Heart left ventricle (tissue), 16 donors: ENCODE results near the gene THBS4. TPM values are rescaled to one million over a fixed set of nuclear protein-coding genes. Genes with fewer than 3 reads are reported as not detected.

Experiments used
- ATAC-seq, 4 donors: fragments of 200-7000 bp; cut with Tn5 transposase; one replicate each; pipeline ENCODE4 v1.9.1; 2020 to 2022; ENCODE audit warnings: moderate library complexity in 4 of 4, mild to moderate bottlenecking in 3 of 4, moderate number of reproducible peaks in 1 of 4
- DNase-seq, 5 donors: peaks; one replicate each; pipeline ENCODE4 v3.0.0-alpha.2; 2020
- H3K27ac ChIP-seq, 12 donors: fragments of 200-600 bp; sonication (generic) in 4 of 12; one replicate each; pipeline versions ENCODE4 v1.5.0 to v1.8.0; 2016 to 2022; ENCODE audit warnings: mild to moderate bottlenecking in 2 of 12
- H3K27me3 ChIP-seq, 9 donors: fragments of 200-600 bp; sonication (generic) in 2 of 9; one replicate each; pipeline versions ENCODE4 v1.5.1 to v1.8.0; 2016 to 2022; ENCODE audit warnings: mild to moderate bottlenecking in 3 of 9
- H3K36me3 ChIP-seq, 9 donors: fragments of 200-600 bp; sonication (generic) in 2 of 9; one replicate each; pipeline versions ENCODE4 v1.5.0 to v1.8.0; 2018 to 2022; ENCODE audit warnings: mild to moderate bottlenecking in 2 of 9
- H3K4me1 ChIP-seq, 12 donors: fragments of 200-600 bp; sonication (generic) in 4 of 12; one replicate each; pipeline versions ENCODE4 v1.5.0 to v1.8.0; 2016 to 2022; ENCODE audit warnings: mild to moderate bottlenecking in 3 of 12
- H3K4me3 ChIP-seq, 12 donors: fragments of 200-600 bp; sonication (generic) in 4 of 12; one replicate each; pipeline versions ENCODE4 v1.5.0 to v1.8.0; 2017 to 2022; ENCODE audit warnings: mild to moderate bottlenecking in 9 of 12, moderate library complexity in 4 of 12
- H3K9me3 ChIP-seq, 12 donors: fragments of 200-600 bp; sonication (generic) in 4 of 12; one replicate each; pipeline versions ENCODE4 v1.5.0 to v1.8.0; 2016 to 2022; ENCODE audit warnings: mild to moderate bottlenecking in 1 of 12
- POLR2A ChIP-seq, 2 donors: fragments of 450-650 bp; IDR thresholded peaks; one replicate each; pipeline ENCODE4 v1.6.1; 2017; ENCODE audit warnings: antibody characterized with exemption in 2 of 2, mild to moderate bottlenecking in 2 of 2, moderate library complexity in 2 of 2
- WGBS, 4 donors: extraction: QIAGEN DNeasy Blood & Tissue Kit in 2 of 4; methylation state at CpG; one replicate each; pipeline versions ENCODE4 v1.1.5 to v1.1.7; 2013 to 2018; 5-methylcytosine and 5-hydroxymethylcytosine counted together
- intact Hi-C, 10 donors: fragments of 100-400 bp; cut with DNase I; formaldehyde crosslinking; loops; one replicate each; pipeline versions ENCODE4 v1.11.1 to v1.14.2; 2022
- polyA plus RNA-seq, 2 donors: library from polyadenylated mRNA; stranded (reverse); fragments of 200-250 nt; gene quantifications; one replicate each; pipeline ENCODE4 v1.2.3, GENCODE V29; 2013
- total RNA-seq, 9 donors: library from RNA; depleted of rRNA in 2 of 9; stranded (reverse); fragments of >200 nt in 2 of 9; fragmentation: NEBNext Ultra II Directional in 3 of 9; extraction: Animal tissue kit (Norgen Biotek cat#: 25700) in 3 of 9; gene quantifications; one replicate each; pipeline versions ENCODE4 v1.1.0 to v1.2.4, GENCODE V29; 2016 to 2023
- TF ChIP-seq, protein P1 (sequence below), 12 donors: fragments of 200-600 bp; sonication (generic) in 4 of 12; IDR thresholded peaks; one replicate each; pipeline versions ENCODE4 v1.5.0 to v1.8.0; 2018 to 2022; ENCODE audit warnings: antibody characterized with exemption in 12 of 12, mild to moderate bottlenecking in 5 of 12
- donor health status: ischemic (EF 13 %, LVEDD 7.1; RV severe dilation, severe dysfunction).
- donor health status: healthy with polysubstance abuse.
- donor health status: DM: no; HTN: yes; CAD: no.
- donor health status: DM: no; HTN: no; CAD: no.
- donor health status: ischemic (EF 25% LVEDD 6.9; RV normal size, moderate dysfunction).
- donor health status: ischemic (EF 25% LVEDD 5.7; RV mildly dilated, moderate dysfunction).
- donor health status: healthy.
- donor health status: DM: yes; HTN: yes; CAD: no.
- donor health status: ischemic (EF 35%, LVEDD 5.7; RV mildly dilated, moderate dysfunction).
- donor health status: nonischemic (EF 11% LVEDD 7.7; RV severe dilation, severe dysfunction).
- donor health status: DM: yes; HTN: yes; CAD: no.
- donor health status: PGD.
- donor health status: ischemic (EF 29% LVEDD 5.4; RV normal size, mild dysfunction).
- donor health status: nonischemic (EF 23%, LVEDD 6.1; RV moderate dilation, normal function).

Gene THBS4
- total and polyA plus RNA-seq, 11 donors, result 38.6 to 266 (median 73.9) TPM

DNA sequence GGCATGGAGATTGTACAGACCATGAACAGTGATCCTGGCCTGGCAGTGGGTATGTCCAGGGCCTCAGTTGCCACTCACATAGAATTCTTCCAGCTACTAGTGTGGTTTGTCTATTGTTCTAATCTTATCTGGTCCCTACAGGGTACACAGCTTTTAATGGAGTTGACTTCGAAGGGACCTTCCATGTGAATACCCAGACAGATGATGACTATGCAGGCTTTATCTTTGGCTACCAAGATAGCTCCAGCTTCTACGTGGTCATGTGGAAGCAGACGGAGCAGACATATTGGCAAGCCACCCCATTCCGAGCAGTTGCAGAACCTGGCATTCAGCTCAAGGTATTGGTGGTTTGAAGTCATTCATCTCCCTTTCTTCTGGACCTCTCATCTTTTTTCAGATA lies 43.8 kb downstream of the THBS4 start:
- DNase-seq (no peak), ATAC-seq (no peak)
- H3K9me3 ChIP-seq, result no peaks in the 10 kb centered on the region
- no peak overlapping the region for H3K4me3 ChIP-seq
- TF ChIP-seq, protein P1, sequence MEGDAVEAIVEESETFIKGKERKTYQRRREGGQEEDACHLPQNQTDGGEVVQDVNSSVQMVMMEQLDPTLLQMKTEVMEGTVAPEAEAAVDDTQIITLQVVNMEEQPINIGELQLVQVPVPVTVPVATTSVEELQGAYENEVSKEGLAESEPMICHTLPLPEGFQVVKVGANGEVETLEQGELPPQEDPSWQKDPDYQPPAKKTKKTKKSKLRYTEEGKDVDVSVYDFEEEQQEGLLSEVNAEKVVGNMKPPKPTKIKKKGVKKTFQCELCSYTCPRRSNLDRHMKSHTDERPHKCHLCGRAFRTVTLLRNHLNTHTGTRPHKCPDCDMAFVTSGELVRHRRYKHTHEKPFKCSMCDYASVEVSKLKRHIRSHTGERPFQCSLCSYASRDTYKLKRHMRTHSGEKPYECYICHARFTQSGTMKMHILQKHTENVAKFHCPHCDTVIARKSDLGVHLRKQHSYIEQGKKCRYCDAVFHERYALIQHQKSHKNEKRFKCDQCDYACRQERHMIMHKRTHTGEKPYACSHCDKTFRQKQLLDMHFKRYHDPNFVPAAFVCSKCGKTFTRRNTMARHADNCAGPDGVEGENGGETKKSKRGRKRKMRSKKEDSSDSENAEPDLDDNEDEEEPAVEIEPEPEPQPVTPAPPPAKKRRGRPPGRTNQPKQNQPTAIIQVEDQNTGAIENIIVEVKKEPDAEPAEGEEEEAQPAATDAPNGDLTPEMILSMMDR (IDR thresholded peaks at IDR 0.05), result no peak
- TF ChIP-seq POLR2A (IDR thresholded peaks at IDR 0.05), result no peak
- WGBS, 4 donors, result 47 to 65% (median 64%) methylated on average over 4 of the region's 4 CpGs
- H3K27me3 ChIP-seq, result no peaks in the 10 kb centered on the region
- no peak overlapping the region for H3K27ac ChIP-seq
- peaks cover 0 to 35% (median 11%) of the 10 kb centered on the region in 12 donors for H3K4me1 ChIP-seq
- intact Hi-C loops, result loop anchor here in 2 of 10 donors (10.0 kb wide), 2 partner anchors 114 to 844 kb away; partner anchors contain the start of gene JMY (in 1 of the 2)
- peaks cover 0 to 59% (median 5%) of the 10 kb centered on the region in 9 donors for H3K36me3 ChIP-seq

DNA sequence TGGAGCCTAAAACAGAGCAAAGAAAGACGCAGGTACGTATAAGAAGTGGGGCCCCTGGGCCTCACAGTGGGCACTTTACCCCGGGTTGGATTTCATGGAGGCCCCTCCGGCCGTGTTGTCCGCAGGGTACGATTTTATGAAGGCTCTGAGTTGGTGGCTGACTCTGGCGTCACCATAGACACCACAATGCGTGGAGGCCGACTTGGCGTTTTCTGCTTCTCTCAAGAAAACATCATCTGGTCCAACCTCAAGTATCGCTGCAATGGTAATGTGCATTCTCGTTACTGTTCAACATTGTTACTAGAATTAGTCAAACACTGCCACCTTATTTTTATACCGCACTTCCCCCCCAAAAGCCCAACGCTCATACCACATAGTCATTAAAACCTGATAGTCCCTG lies 47.1 kb downstream of the THBS4 start:
- H3K4me1 ChIP-seq, result peaks cover 0 to 28% (median 11%) of the 10 kb centered on the region in 12 donors
- H3K9me3 ChIP-seq, result no peaks in the 10 kb centered on the region
- no peaks in the 10 kb centered on the region for H3K27me3 ChIP-seq
- intact Hi-C loops, result loop anchor here (2.0 to 10.0 kb wide), 14 partner anchors 85 to 1060 kb away; partner anchors contain the start of gene MTX3 (in 1 of the 10)
- peak overlapping the region in 7 of 12 donors; percentile 41 to 49 (median 44) for H3K4me3 ChIP-seq
- no peak for ATAC-seq
- TF ChIP-seq POLR2A (IDR thresholded peaks at IDR 0.05), result no peak
- TF ChIP-seq, protein P1 (IDR thresholded peaks at IDR 0.05), result no peak
- H3K27ac ChIP-seq, result peak overlapping the region in 8 of 12 donors; percentile 7 to 80 (median 64)
- H3K36me3 ChIP-seq, result peaks cover 0 to 34% (median under 1%) of the 10 kb centered on the region in 9 donors
- 86 to 90% (median 89%) methylated on average over 15 of the region's 15 CpGs for WGBS, 4 donors
- DNase-seq, result no peak

DNA sequence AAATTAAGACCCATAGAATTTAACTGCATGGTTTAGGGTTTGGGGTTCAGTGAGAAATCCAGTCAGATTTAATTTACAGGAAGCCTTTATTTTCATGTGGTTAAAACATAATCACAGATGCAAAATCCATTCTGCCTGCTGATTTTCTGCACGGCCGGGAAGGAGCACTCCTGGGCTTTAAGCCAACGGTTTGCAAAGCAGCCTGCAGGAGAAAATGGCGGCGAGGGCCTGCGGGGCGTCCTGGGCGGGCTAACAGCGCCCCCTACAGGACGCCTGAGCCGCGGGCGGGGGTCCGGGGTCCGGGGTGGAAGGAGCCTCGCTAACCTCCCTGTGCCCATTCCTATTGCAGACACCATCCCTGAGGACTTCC lies 47.6 kb downstream of the THBS4 start:
- DNase-seq, result peak; percentile 80 to 88 (median 83)
- Histone ChIP-seq H3K4me3 (peak overlapping the region in 11 of 12 donors; percentile 2 to 49 (median 42)), H3K36me3 (peaks cover 0 to 33% (median 0%) of the 10 kb centered on the region in 9 donors), H3K27ac (peak overlapping the region in 11 of 12 donors; percentile 40 to 80 (median 64)), H3K4me1 (peaks cover 0 to 24% (median 11%) of the 10 kb centered on the region in 12 donors), H3K27me3 (no peaks in the 10 kb centered on the region), H3K9me3 (no peaks in the 10 kb centered on the region)
- intact Hi-C loops, result loop anchor here (2.0 to 10.0 kb wide), 14 partner anchors 85 to 1060 kb away; partner anchors contain the start of gene MTX3 (in 1 of the 10)
- peak; percentile 44 to 89 (median 80) for ATAC-seq
- WGBS, 4 donors, result 1 to 5% (median 4%) methylated on average over 16 of the region's 16 CpGs
- TF ChIP-seq POLR2A (IDR thresholded peaks at IDR 0.05), result no peak
- TF ChIP-seq, protein P1 (IDR thresholded peaks at IDR 0.05), result peak; percentile 88 to 99 (median 98)

- peak overlapping the region in 11 of 12 donors; percentile 40 to 80 (median 64) for H3K27ac ChIP-seq
- no peaks in the 10 kb centered on the region for H3K27me3 ChIP-seq
- no peak for TF ChIP-seq POLR2A (IDR thresholded peaks at IDR 0.05)
- TF ChIP-seq, protein P1 (IDR thresholded peaks at IDR 0.05), result peak; percentile 63 to 89 (median 74)
- no peaks in the 10 kb centered on the region for H3K9me3 ChIP-seq
- peak overlapping the region in 11 of 12 donors; percentile 2 to 49 (median 42) for H3K4me3 ChIP-seq
- ATAC-seq (peak; percentile 54 to 85 (median 82)), DNase-seq (peak in 2 of 5 donors; percentile 23 to 34)
- intact Hi-C loops, result loop anchor here (2.0 to 10.0 kb wide), 14 partner anchors 86 to 1061 kb away; partner anchors contain the start of gene MTX3 (in 1 of the 10)
- 23 to 34% (median 30%) methylated on average over 19 of the region's 19 CpGs for WGBS, 4 donors
- peaks cover 0 to 23% (median 11%) of the 10 kb centered on the region in 12 donors for H3K4me1 ChIP-seq
- peaks cover 0 to 27% (median 0%) of the 10 kb centered on the region in 9 donors for H3K36me3 ChIP-seq
These were observed 48.1 kb downstream of the THBS4 start for GRCh38 chr5:80083101-80083890.
